SHP77 treated with DMSO at 0.1 percent for 48 hours (cell line): ENCODE measurements around the gene AP2B1.
"Not testable (repeated sequence)": the region's sequence is repeated elsewhere in the genome, so short reads cannot be mapped to it uniquely, and the experiment has no call there.

Source experiments
- DNase-seq: peaks from one replicate; lab custom pipeline; 2025; lab: John Stamatoyannopoulos, UW

The AP2B1 gene

GRCh38 chr17:35748979-35749378, 161.9 kb downstream of the AP2B1 start:
- no peak for DNase-seq

- DNase-seq = no peak
Observed at GRCh38 chr17:35749560-35750412, 162.7 kb downstream of the AP2B1 start.

GRCh38 chr17:35750526-35751395, 163.6 kb downstream of the AP2B1 start:
- no peak for DNase-seq

GRCh38 chr17:35751541-35751940, 164.4 kb downstream of the AP2B1 start:
- not testable (repeated sequence) for DNase-seq

- peak; percentile 27 for DNase-seq
Observed at GRCh38 chr17:35752471-35752870, 165.3 kb downstream of the AP2B1 start.

- no peak for DNase-seq
Observed at GRCh38 chr17:35752945-35753764, 166.0 kb downstream of the AP2B1 start, which contains the start of gene GAS2L2. Gene GAS2L2, minus strand, starts transcription at chr17:35753239. Its CDS starts 389 bp downstream, at chr17:35752850.

- no peak for DNase-seq
Observed at GRCh38 chr17:35757243-35757642, 170.1 kb downstream of the AP2B1 start.

GRCh38 chr17:35760587-35760986, 173.5 kb downstream of the AP2B1 start, which contains the start of gene C17orf50:
Gene C17orf50, plus strand, starts transcription at chr17:35760887. Its CDS starts 55 bp downstream, at chr17:35760942.
- DNase-seq = no peak

GRCh38 chr17:35761601-35762000, 174.5 kb downstream of the AP2B1 start:
- DNase-seq = no peak

- DNase-seq = no peak
Observed at GRCh38 chr17:35763767-35764122, 176.6 kb downstream of the AP2B1 start.

GRCh38 chr17:35764123-35764991, 177.2 kb downstream of the AP2B1 start:
- peak; percentile 69 for DNase-seq

- no peak for DNase-seq
Observed at GRCh38 chr17:35765086-35765710, 178.1 kb downstream of the AP2B1 start.

GRCh38 chr17:35765756-35766488, 178.8 kb downstream of the AP2B1 start:
- no peak for DNase-seq

GRCh38 chr17:35766489-35766877, 179.4 kb downstream of the AP2B1 start:
- DNase-seq = no peak

- no peak for DNase-seq
Observed at GRCh38 chr17:35766903-35767510, 179.9 kb downstream of the AP2B1 start.

GRCh38 chr17:35768797-35769196, 181.7 kb downstream of the AP2B1 start:
- DNase-seq = no peak

GRCh38 chr17:35769895-35770486, 182.9 kb downstream of the AP2B1 start:
- no peak for DNase-seq

GRCh38 chr17:35773129-35773528, 186.0 kb downstream of the AP2B1 start:
- DNase-seq = no peak
